Activated T-helper 17 cell treated with anti-CD3 and anti-CD28 coated beads, Interleukin-2, amount 50 U/mL, for 72 hours (primary cell): ENCODE results near the gene DSG3. TPM values are rescaled to one million over a fixed set of nuclear protein-coding genes. Genes with fewer than 3 reads are reported as not detected.

ENCODE experiments used
- ATAC-seq: fragments of 150-1000 bp; cut with Tn5 transposase; replicated peaks from 2 replicates; pipeline ENCODE4 v1.10.0; 2021; ENCODE audit warnings: mild to moderate bottlenecking, moderate library complexity
- H3K27ac Mint-ChIP-seq: one replicate; pipeline ENCODE4 v1.8.0; 2022; ENCODE audit warnings: mixed read lengths
- H3K27me3 Mint-ChIP-seq: one replicate; pipeline ENCODE4 v1.8.0; 2022; ENCODE audit warnings: mixed read lengths
- H3K36me3 Mint-ChIP-seq: one replicate; pipeline ENCODE4 v1.8.0; 2022; ENCODE audit warnings: low read depth, mild to moderate bottlenecking, mixed read lengths
- H3K4me1 Mint-ChIP-seq: one replicate; pipeline ENCODE4 v1.8.0; 2022; ENCODE audit warnings: mixed read lengths
- H3K4me3 Mint-ChIP-seq: one replicate; pipeline ENCODE4 v1.8.0; 2022; ENCODE audit warnings: mild to moderate bottlenecking, mixed read lengths
- H3K9me3 Mint-ChIP-seq: one replicate; pipeline ENCODE4 v1.8.0; 2022; ENCODE audit warnings: mixed read lengths
- total RNA-seq, 2 donors: library from RNA; stranded (reverse); gene quantifications; one replicate each; pipeline ENCODE4 v1.2.3, GENCODE V29; 2022

DSG3 gene
- total RNA-seq, 2 donors from 2014 or later = not detected

DNA sequence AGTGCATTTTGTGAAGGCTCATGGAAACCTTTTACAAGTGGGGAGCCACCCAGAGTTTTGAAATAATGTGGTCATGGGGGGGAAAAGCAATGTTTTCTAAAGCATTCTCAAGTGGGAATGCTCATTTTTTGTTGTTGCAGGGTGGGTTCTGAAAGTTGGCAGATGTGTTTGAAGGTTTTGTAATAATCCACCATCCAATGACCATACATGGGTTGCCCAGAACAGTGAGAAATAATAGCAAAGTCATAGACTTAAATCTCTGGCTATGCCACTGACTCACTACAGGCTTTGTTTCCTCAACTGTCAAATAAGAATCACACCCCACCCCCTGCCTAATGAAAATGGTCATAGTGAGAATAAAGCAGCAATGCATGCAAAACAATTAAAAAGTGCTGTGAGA, 2.9 kb downstream of the DSG3 start:
- H3K27me3 Mint-ChIP-seq = no peaks in the 10 kb centered on the region
- H3K36me3 Mint-ChIP-seq = no peaks in the 10 kb centered on the region
- no peak overlapping the region for H3K27ac Mint-ChIP-seq
- no peaks in the 10 kb centered on the region for H3K9me3 Mint-ChIP-seq
- no peak overlapping the region for H3K4me3 Mint-ChIP-seq
- no peak for ATAC-seq
- no peaks in the 10 kb centered on the region for H3K4me1 Mint-ChIP-seq

DNA sequence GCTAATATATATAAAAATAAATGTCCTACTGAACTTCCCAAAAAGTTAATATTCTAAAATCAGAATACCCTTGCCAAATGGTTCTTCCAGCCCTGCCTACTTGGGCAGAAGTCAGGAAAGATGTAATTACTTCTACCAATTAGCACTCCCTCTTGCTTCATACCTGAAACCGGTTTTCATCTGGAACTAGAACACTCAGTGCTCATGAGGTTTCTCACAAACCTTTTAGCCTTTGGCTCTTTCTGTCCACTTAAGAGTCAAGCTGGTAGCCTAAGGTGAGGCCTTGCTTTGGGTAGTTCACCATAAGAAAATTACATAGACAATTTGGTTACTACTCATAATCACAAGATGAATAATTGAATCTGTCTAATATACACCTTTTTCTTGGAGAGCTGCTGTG, 4.1 kb downstream of the DSG3 start:
- ATAC-seq = no peak
- H3K36me3 Mint-ChIP-seq = no peaks in the 10 kb centered on the region
- H3K9me3 Mint-ChIP-seq = no peaks in the 10 kb centered on the region
- no peaks in the 10 kb centered on the region for H3K4me1 Mint-ChIP-seq
- no peak overlapping the region for H3K4me3 Mint-ChIP-seq
- no peaks in the 10 kb centered on the region for H3K27me3 Mint-ChIP-seq
- no peak overlapping the region for H3K27ac Mint-ChIP-seq

DNA sequence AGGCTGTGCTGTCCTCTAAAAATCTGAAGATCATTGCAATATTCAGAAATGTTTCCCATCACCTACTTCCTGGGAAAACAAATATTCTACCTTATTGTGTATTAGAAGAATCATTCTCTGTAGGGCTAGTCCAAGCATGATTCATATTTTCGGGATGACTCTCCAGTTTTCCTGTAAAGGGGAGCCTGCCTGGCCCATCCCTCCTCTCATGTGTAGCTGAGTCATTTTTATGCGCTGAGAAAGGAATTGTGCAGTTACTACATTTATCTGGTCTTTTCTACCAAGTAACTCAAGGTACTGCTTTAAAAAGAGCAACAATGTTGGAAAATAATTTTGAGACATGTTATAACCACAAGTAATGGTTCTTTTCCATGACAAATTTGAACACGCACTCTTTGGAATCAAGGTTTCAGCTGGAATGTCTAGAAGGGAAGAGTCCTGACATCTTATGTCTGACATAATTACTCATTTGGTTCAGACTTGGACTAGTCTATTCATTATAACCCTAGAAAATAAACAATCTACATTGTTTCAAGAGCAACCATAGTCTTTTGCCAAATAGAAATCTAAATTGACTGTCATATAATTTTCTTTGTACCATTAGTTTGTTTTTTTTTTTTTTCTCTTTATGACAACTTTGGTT, 6.6 kb downstream of the DSG3 start:
- no peaks in the 10 kb centered on the region for H3K9me3 Mint-ChIP-seq
- H3K36me3 Mint-ChIP-seq = no peaks in the 10 kb centered on the region
- no peaks in the 10 kb centered on the region for H3K4me1 Mint-ChIP-seq
- H3K27ac Mint-ChIP-seq = no peak overlapping the region
- no peak for ATAC-seq
- H3K27me3 Mint-ChIP-seq = no peaks in the 10 kb centered on the region
- no peak overlapping the region for H3K4me3 Mint-ChIP-seq

DNA sequence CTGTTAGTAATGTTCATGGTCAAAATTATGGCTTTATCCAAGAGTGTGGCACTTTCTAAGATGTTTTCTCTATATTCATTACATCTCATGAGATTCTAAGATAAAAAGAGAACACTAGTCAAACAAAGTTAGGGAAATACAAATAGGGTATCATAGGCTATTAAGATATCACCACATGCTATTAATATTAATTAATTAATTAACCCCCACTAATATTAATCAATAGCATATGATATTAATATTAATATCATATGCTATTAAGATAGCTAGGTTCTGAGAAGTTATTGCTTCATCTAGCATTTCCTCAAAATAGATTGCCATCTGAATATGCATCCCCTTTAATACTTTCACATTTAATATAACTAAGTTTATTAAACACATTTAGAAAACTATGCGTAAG, 22.1 kb downstream of the DSG3 start:
- no peaks in the 10 kb centered on the region for H3K27me3 Mint-ChIP-seq
- no peak for ATAC-seq
- no peaks in the 10 kb centered on the region for H3K36me3 Mint-ChIP-seq
- no peak overlapping the region for H3K27ac Mint-ChIP-seq
- H3K4me1 Mint-ChIP-seq = no peaks in the 10 kb centered on the region
- no peak overlapping the region for H3K4me3 Mint-ChIP-seq
- H3K9me3 Mint-ChIP-seq = no peaks in the 10 kb centered on the region

DNA sequence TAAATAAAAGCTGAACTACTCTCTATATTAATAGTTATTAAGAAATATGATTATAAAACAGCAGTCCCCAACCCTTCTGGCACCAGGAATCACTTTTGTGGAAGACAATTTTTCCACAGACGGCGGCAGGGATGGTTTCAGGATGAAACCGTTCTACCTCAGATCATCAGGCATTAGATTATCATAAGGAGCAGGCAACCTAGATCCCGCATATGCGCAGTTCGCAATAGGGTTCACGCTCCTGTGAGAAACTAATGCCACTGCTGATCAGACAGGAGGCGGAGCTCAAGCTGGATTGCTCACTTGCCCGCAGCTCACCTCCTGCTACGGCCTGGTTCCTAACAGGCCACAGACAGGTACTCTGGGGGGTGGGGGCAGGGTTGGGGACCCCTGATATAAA, 31.1 kb downstream of the DSG3 start:
- Mint-ChIP-seq H3K36me3 (no peaks in the 10 kb centered on the region), H3K27me3 (no peaks in the 10 kb centered on the region), H3K4me3 (no peak overlapping the region), H3K27ac (no peak overlapping the region), H3K4me1 (no peaks in the 10 kb centered on the region), H3K9me3 (no peaks in the 10 kb centered on the region)
- no peak for ATAC-seq

DNA sequence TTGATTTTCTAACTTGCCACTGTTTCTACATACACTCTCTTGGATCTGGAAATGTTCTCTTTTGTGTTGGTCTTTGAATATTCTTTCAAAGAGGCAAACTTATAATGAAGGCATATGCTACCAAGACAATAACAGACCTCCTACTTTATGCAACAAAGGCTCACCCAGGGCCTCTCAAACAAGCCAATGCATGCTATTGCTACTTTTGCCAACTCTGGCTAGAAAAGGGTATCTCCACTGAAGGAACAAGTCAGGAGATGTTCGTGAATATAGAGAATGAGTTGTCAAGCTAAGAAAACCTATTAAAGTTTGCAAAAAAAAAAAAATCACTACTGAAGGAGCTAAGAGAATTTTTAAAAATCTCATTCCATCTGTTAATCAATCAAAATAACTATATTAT, 34.5 kb downstream of the DSG3 start:
- no peaks in the 10 kb centered on the region for H3K4me1 Mint-ChIP-seq
- H3K27ac Mint-ChIP-seq = no peak overlapping the region
- no peak overlapping the region for H3K4me3 Mint-ChIP-seq
- H3K27me3 Mint-ChIP-seq = peaks cover 3% of the 10 kb centered on the region
- H3K36me3 Mint-ChIP-seq = no peaks in the 10 kb centered on the region
- no peak for ATAC-seq
- H3K9me3 Mint-ChIP-seq = no peaks in the 10 kb centered on the region

DNA sequence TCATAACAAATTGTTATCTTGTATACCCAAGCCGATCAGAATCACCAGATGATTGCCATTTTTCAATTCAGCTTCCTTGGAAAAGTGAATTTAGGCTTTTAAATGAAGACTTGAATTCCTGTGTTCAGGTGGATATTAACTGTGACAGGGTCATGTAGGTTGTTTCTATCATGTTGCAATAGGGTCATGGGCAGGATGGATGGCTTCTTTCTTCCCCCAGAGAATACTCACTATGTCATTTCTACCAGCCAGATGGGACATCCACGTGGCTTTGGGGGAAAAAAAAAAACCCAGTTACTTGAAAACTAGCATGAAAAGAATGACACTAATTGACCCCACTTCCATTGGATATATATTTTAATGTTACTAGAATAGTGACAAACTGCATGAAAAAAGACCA, 35.9 kb downstream of the DSG3 start:
- Mint-ChIP-seq H3K4me1 (no peaks in the 10 kb centered on the region), H3K27ac (no peak overlapping the region), H3K27me3 (peaks cover 3% of the 10 kb centered on the region), H3K4me3 (no peak overlapping the region), H3K9me3 (no peaks in the 10 kb centered on the region), H3K36me3 (no peaks in the 10 kb centered on the region)
- no peak for ATAC-seq

DNA sequence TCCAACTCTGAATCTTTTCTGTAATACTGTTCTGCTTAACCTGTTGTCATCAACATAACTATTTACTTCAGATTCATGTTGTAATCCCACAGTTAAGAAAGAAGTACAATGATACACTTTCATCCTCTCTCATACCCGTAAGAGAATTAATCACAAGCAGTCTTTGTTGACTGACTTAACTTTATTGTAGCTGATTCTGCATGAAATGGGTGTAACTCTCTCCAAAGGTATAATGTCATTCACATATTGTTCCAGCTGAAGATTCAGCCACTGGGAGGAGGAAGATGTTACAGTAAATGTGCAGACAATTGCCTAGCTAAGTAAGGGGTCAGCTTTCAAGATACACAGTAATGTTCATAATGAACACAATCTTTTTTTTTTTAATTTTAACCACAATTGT, 36.9 kb downstream of the DSG3 start:
- H3K27me3 Mint-ChIP-seq = peaks cover 3% of the 10 kb centered on the region
- H3K4me1 Mint-ChIP-seq = no peaks in the 10 kb centered on the region
- H3K36me3 Mint-ChIP-seq = no peaks in the 10 kb centered on the region
- no peaks in the 10 kb centered on the region for H3K9me3 Mint-ChIP-seq
- H3K27ac Mint-ChIP-seq = no peak overlapping the region
- no peak overlapping the region for H3K4me3 Mint-ChIP-seq
- ATAC-seq = no peak

DNA sequence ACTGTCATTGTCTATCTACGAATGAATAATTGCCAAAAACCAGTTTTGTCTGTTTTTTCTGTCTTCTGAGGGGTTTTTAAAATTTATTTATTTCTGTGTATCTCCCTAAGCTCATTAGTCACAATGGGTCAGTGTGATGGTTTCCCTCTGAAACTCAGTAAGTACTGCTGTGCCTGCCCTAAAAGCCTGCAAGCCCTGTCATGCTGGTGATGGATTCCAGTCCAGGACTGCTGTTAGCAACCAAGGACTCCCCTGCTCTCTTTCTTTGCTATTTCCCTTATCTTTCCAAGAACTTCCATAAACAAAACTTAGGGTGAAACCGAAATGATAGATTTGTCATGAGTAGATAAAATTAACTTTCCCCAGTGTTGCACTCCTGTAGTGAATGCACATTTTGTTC, 38.6 kb downstream of the DSG3 start:
- ATAC-seq = no peak
- H3K27ac Mint-ChIP-seq = no peak overlapping the region
- H3K36me3 Mint-ChIP-seq = no peaks in the 10 kb centered on the region
- no peaks in the 10 kb centered on the region for H3K4me1 Mint-ChIP-seq
- no peak overlapping the region for H3K4me3 Mint-ChIP-seq
- no peaks in the 10 kb centered on the region for H3K9me3 Mint-ChIP-seq
- H3K27me3 Mint-ChIP-seq = peaks cover 3% of the 10 kb centered on the region

DNA sequence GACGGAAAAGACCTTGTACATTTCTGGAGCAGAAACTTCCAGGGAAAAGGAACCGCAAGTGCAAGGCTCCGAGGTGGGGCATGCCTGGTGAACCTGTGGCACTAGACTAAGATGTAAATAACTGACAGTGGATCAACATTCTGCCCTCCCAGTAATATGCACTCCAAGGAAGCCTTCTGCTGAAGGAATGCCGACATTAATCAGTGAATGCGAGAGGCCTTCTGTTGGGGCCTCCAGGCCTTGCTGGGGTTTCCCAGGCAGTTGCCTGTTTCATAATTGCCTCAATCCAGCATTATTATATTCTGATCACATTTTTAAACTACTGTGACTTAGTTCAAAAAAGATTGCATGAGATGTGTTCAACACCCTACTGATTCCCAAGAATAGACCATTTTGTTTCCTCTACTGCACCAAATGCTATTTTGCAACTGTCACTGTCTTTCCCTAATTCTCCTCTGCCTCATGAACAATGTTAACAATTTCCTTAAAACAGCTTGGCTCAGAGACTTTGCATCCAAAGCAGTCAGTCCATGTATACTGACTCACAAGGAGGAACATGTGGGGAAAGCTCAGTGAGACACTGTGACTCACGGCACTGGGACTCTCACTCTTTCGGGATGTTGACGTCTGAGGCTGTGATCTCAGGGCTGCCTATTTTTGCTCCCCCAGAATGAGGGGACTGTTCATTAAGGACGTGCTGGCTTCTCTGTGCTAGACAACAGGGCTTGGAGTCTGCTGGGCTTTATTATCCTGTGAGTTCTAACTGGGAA, 39.9 kb downstream of the DSG3 start:
- H3K9me3 Mint-ChIP-seq = no peaks in the 10 kb centered on the region
- H3K27ac Mint-ChIP-seq = no peak overlapping the region
- H3K4me1 Mint-ChIP-seq = no peaks in the 10 kb centered on the region
- no peak overlapping the region for H3K4me3 Mint-ChIP-seq
- no peaks in the 10 kb centered on the region for H3K36me3 Mint-ChIP-seq
- H3K27me3 Mint-ChIP-seq = peaks cover 3% of the 10 kb centered on the region
- ATAC-seq = no peak

DNA sequence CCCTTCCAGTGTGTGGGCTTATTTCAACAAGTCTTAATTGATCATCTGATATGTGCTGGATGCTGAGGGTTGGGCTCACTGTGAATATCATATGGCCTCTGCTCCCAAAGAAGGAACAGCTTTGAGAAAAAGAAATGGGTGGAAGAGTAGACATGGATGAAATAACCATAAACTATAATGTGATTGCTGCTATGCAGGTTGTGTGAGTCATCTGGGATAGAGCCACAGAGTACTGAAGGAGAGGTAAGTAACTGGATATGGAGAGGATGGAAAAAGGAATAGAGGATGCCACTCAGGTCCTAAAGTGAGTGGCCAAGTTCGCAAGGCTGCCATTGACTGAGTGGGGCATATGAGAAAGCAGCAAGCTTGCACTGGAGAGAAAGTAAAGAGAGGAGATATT, 41.8 kb downstream of the DSG3 start:
- Mint-ChIP-seq H3K9me3 (no peaks in the 10 kb centered on the region), H3K36me3 (no peaks in the 10 kb centered on the region), H3K27ac (no peak overlapping the region), H3K27me3 (peaks cover 6% of the 10 kb centered on the region), H3K4me1 (no peaks in the 10 kb centered on the region), H3K4me3 (no peak overlapping the region)
- no peak for ATAC-seq

DNA sequence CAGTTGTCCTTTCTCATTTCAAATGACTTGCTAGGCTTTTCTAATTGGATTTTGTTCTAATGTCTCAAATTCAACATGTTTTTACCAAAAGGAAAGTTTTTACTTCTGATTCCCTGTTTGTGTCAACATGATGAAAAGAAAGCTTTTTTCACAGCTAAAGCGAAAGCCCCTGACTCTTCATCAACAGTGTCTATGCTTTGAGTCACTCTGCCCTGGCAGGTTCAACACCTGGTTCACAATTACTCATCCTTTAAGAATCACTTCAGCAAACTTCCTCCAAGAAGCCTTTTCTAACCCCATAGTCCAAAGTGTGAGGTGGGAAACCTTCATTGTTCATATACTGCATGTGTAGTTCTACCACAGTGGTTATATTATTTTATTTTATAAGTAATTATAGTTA, 42.8 kb downstream of the DSG3 start:
- Mint-ChIP-seq H3K27ac (no peak overlapping the region), H3K4me1 (no peaks in the 10 kb centered on the region), H3K4me3 (no peak overlapping the region), H3K36me3 (no peaks in the 10 kb centered on the region), H3K27me3 (peaks cover 13% of the 10 kb centered on the region), H3K9me3 (no peaks in the 10 kb centered on the region)
- ATAC-seq = peak; percentile 75

DNA sequence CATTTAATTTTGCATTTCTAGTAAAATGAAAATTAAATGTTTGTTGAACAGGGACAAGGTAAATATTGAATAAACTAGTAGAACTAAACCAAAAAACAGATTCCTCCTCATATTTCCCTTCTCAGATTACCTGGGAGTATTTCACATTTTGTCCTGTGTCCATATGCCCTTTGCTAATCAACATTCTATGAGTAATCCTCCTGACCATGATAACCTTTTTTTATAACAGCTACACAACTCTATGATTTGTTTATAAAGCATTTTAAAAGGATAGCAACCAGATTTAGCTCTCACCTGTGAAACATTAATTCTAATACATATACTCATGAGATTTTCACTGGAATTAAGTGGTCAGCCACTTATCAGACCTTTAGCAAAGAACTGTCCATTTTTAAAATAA, 43.3 kb downstream of the DSG3 start:
- ATAC-seq = no peak
- no peak overlapping the region for H3K27ac Mint-ChIP-seq
- no peaks in the 10 kb centered on the region for H3K36me3 Mint-ChIP-seq
- no peaks in the 10 kb centered on the region for H3K4me1 Mint-ChIP-seq
- H3K4me3 Mint-ChIP-seq = no peak overlapping the region
- H3K9me3 Mint-ChIP-seq = no peaks in the 10 kb centered on the region
- peaks cover 17% of the 10 kb centered on the region for H3K27me3 Mint-ChIP-seq

DNA sequence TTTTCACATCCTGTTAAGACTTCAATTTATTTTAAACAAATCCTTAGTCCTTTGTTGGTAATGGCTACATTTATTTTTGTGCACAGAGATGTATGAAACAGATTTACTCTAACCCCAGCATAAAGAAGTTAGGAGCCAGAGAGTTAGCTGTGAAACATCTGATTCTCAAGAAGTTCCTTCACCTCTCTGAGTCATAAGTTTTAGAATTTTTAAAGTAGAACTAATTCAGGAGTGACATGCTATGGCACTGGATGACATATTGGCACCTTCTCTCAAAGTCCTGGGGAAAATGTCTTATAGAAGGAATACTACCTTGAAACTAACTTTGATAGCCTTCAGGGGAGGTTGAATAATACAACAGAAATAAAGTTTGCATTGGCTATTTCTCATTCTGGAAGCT, 44.0 kb downstream of the DSG3 start:
- no peaks in the 10 kb centered on the region for H3K4me1 Mint-ChIP-seq
- no peak for ATAC-seq
- H3K27me3 Mint-ChIP-seq = peaks cover 22% of the 10 kb centered on the region
- H3K4me3 Mint-ChIP-seq = no peak overlapping the region
- no peaks in the 10 kb centered on the region for H3K36me3 Mint-ChIP-seq
- no peaks in the 10 kb centered on the region for H3K9me3 Mint-ChIP-seq
- H3K27ac Mint-ChIP-seq = no peak overlapping the region

DNA sequence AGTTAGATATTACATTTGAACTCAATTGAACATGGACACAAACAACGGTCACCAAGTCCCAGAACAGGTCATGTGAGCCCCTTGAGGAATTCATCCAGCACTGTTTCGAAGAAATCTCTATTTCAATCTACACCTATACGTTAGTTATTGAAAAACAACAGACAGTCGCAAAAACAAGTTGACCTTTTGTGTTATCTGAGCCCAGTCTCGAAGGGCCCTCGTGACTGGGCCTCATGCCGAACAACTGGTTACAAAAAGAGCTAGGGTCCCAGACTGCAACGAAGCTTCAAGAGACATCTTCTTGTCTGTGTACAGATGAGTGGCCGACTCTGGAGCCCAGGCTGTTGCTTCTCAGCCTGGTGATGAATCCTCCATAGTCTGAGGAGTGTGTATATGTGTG, 45.1 kb downstream of the DSG3 start:
- H3K9me3 Mint-ChIP-seq = no peaks in the 10 kb centered on the region
- H3K4me3 Mint-ChIP-seq = no peak overlapping the region
- H3K36me3 Mint-ChIP-seq = no peaks in the 10 kb centered on the region
- H3K27me3 Mint-ChIP-seq = peaks cover 28% of the 10 kb centered on the region
- no peak overlapping the region for H3K27ac Mint-ChIP-seq
- no peak for ATAC-seq
- H3K4me1 Mint-ChIP-seq = no peaks in the 10 kb centered on the region
